ENCODE data around the gene PCBP3.

The PCBP3 gene

GRCh38 chr21:45854690-45855247 lies 211.2 kb downstream of the PCBP3 start:
- DNase-seq (ENCODE audit: low read depth): no peak

DNA sequence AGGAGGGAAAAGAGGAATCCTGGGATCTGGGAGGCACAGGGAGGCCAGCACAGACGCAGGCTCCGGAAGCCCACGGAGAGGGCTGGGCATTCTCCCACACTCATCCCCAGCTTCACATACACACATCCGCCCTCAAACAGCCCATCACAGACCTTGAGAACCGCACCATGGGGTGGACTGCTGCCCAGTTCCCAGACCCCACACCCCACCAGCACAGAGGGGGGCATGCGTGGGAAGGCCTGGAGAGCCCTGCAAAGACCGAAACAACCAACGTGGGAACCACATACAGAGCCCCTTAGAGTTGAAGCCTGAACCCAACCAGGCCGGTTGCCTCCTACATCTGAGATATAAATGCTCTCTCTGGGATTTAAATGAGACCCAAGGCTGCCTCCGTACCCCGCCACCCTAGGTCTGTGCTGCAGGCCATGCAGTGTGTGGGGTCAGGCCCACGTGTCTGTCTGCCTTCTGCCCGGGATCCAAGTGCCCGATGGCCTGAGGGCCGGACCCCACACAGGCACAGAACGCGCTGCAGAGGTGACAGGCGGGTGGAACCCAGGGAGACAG lies 211.8 kb downstream of the PCBP3 start:
- no peak for TF ChIP-seq MYC (IDR thresholded peaks at IDR 0.05; ENCODE audit: low read depth, low read length)
- TF ChIP-seq CTCF (IDR thresholded peaks at IDR 0.05; ENCODE audit: low read depth, low read length): no peak
- TF ChIP-seq, protein P1, sequence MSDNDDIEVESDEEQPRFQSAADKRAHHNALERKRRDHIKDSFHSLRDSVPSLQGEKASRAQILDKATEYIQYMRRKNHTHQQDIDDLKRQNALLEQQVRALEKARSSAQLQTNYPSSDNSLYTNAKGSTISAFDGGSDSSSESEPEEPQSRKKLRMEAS (IDR thresholded peaks at IDR 0.05; ENCODE audit: low read depth, low read length): no peak
- TF ChIP-seq POLR2A (IDR thresholded peaks at IDR 0.05; ENCODE audit: extremely low read depth, insufficient read length): no peak
- DNase-seq (ENCODE audit: low read depth): no peak
- H3K4me3 ChIP-seq (ENCODE audit: low read depth, low read length): no peak overlapping the region

More at GRCh38 chr21:45854690-45855247, 211.2 kb downstream of the PCBP3 start:
- TF ChIP-seq MYC (IDR thresholded peaks at IDR 0.05; ENCODE audit: low read depth, low read length): no peak
- TF ChIP-seq, protein P1 (IDR thresholded peaks at IDR 0.05; ENCODE audit: low read depth, low read length): no peak
- no peak for TF ChIP-seq POLR2A (IDR thresholded peaks at IDR 0.05; ENCODE audit: extremely low read depth, insufficient read length)
- TF ChIP-seq CTCF (IDR thresholded peaks at IDR 0.05; ENCODE audit: low read depth, low read length): no peak
- no peak overlapping the region for H3K4me3 ChIP-seq (ENCODE audit: low read depth, low read length)

GRCh38 chr21:45856442-45856841 lies 212.9 kb downstream of the PCBP3 start:
- TF ChIP-seq CTCF (IDR thresholded peaks at IDR 0.05; ENCODE audit: low read depth, low read length) (no peak), POLR2A (IDR thresholded peaks at IDR 0.05; ENCODE audit: extremely low read depth, insufficient read length) (no peak), MYC (IDR thresholded peaks at IDR 0.05; ENCODE audit: low read depth, low read length) (no peak)
- TF ChIP-seq, protein P1 (IDR thresholded peaks at IDR 0.05; ENCODE audit: low read depth, low read length): no peak
- DNase-seq (ENCODE audit: low read depth): no peak
- no peak overlapping the region for H3K4me3 ChIP-seq (ENCODE audit: low read depth, low read length)

GRCh38 chr21:45856906-45857305 lies 213.4 kb downstream of the PCBP3 start:
- no peak for DNase-seq (ENCODE audit: low read depth)
- TF ChIP-seq MYC (IDR thresholded peaks at IDR 0.05; ENCODE audit: low read depth, low read length): no peak
- TF ChIP-seq, protein P1 (IDR thresholded peaks at IDR 0.05; ENCODE audit: low read depth, low read length): no peak
- no peak for TF ChIP-seq POLR2A (IDR thresholded peaks at IDR 0.05; ENCODE audit: extremely low read depth, insufficient read length)
- TF ChIP-seq CTCF (IDR thresholded peaks at IDR 0.05; ENCODE audit: low read depth, low read length): no peak
- H3K4me3 ChIP-seq (ENCODE audit: low read depth, low read length): no peak overlapping the region

DNA sequence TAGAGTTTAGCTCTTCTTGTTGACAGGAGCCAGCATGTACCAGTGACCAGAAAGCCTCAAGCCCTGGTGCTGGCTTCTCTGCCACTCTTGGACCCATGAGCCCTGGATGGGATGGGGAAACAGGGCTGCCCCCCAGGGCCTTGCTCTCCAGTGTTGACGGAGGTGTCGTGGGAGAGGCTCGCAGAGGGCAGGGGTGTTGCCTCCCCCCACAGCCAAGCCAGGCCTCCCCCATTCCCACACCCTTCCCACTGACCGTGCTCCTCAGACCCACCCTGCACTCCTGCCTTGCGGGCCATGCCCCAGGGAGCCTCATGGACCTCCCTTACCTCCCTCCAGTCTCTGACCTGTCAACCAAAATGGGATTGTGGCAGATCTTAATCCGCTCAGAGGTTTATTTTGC lies 214.2 kb downstream of the PCBP3 start:
- H3K4me3 ChIP-seq (ENCODE audit: low read depth, low read length): no peak overlapping the region
- TF ChIP-seq POLR2A (IDR thresholded peaks at IDR 0.05; ENCODE audit: extremely low read depth, insufficient read length) (no peak), MYC (IDR thresholded peaks at IDR 0.05; ENCODE audit: low read depth, low read length) (no peak), CTCF (IDR thresholded peaks at IDR 0.05; ENCODE audit: low read depth, low read length) (no peak)
- TF ChIP-seq, protein P1 (IDR thresholded peaks at IDR 0.05; ENCODE audit: low read depth, low read length): no peak

More for the DNA sequence above, 214.2 kb downstream of the PCBP3 start:
- no peak for DNase-seq (ENCODE audit: low read depth)
